Middle frontal gyrus (tissue), 1 donor: ENCODE data around the gene BRD1.
"Not testable (repeated sequence)": the region's sequence is repeated elsewhere in the genome, so short reads cannot be mapped to it uniquely, and the experiment has no call there.

Experiments
- DNase-seq: peaks from one replicate; pipeline ENCODE4 v3.0.0-alpha.2; 2015; ENCODE audit warnings: low spot score; ENCODE audit errors: extremely low spot score

The BRD1 gene

DNA sequence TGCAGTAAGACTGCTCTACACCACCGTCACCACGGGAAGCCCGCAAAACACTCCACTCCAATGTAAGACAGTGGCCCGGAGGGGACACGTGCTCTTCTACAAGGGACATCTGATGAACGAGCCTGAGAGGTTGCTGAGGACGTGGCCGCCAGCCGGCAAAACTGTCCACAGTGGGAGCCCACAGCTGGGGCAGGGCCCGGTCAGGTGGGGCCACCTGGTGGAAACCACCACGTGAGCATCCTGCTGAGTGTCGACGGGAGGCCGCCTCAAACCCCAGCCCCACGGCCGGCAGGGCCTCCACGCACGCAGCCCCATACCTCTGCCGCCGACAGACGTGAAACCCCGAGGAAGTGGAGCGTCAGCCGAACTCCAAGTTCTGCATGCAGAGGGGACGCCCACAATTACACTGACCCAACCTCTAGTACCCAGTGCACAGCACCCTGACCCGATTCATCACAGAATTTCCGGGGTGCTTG is 42.6 kb downstream of the BRD1 start:
- DNase-seq = no peak

DNA sequence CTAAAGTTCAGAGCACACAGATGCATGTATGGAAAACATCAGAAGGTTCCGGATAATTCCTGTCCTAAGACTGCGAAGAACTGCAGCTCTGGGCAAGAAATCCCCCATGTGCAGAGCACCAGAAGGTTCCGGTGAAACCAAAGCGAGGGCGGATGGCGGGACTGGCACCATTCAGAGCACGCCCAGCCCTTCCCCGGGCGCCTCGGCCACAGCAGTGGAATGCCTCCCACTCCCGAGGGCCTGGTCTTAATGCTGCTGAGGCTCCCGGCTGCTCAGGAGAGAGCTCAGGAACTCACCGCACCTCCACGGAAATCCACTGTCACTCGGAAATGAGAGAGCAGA is 43.1 kb downstream of the BRD1 start:
- no peak for DNase-seq

DNA sequence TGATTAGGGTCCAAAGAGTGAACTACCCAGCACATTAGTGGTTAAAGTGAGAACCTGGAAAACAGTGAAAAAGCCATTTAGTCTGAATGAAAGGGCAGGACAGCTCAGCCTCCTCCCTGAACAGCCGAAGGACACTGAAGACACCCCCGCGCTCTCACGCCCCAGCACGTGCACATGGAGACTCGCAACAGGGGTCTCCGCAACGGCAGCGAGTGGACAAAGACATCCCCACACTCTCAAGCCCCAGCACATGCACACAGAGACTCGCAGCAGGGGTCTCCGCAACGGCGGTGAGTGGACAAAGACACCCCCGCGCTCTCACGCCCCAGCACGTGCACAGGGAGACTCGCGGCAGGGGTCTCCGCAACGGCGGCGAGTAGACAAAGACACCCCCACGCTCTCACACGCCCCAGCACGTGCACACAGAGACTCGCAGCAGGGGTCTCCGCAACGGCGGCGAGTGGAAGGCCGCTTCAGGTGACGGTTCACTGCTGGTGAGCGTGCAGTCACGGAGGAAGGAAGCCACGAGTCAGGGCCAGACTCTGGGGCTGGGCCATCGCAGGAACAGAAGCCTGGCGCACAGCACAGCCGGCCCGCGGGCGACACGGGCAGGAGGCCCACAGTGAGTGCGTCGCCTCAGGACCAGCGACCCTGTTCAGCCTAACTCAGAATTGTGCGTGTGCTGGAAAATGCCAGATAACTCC is 43.6 kb downstream of the BRD1 start:
- no peak for DNase-seq

DNA sequence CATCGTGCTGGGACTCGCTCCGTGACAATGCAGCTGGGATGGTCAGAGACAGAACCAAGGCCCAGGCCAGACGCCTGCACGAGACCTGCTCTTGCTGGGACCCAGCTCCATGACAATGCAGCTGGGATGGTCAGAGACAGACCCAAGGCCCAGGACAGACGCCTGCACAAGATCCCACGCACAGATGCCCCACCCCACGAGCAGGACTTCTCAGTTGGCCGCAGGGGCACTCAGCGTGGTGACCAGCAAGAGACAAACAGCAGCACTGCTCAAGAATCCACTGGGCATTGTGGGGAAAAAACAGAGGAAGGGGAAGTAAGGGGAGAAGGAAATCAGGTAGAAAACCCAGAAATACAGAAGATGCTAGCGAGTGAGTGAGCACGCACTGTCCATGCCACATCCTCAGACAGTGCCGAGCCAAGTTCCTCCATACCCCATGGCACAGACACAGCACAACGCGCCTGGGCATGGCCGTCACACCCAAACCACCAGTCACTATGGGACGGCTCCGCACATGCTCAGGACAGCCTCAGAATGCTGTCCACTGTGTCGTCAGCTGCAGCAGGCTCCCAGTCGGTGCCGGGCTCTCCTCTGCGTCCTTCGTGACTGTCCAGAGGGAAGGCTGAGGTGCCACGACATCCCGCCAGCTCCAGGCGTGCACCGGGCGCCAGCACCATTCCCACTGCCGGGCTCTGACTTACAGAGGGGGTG is 44.5 kb downstream of the BRD1 start:
- no peak for DNase-seq

DNA sequence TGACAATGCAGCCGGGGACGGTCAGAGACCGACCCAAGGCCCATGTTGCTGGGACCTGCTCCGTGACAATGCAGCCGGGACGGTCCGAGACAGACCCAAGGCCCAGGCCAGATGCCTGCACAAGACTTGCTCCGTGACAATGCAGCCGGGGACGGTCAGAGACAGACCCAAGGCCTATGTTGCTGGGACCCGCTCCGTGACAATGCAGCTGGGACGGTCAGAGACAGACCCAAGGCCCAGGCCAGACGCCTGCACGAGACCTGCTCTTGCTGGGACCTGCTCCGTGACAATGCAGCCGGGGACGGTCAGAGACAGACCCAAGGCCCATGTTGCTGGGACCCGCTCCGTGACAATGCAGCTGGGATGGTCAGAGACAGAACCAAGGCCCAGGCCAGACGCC is 45.8 kb downstream of the BRD1 start:
- DNase-seq = not testable (repeated sequence)

DNA sequence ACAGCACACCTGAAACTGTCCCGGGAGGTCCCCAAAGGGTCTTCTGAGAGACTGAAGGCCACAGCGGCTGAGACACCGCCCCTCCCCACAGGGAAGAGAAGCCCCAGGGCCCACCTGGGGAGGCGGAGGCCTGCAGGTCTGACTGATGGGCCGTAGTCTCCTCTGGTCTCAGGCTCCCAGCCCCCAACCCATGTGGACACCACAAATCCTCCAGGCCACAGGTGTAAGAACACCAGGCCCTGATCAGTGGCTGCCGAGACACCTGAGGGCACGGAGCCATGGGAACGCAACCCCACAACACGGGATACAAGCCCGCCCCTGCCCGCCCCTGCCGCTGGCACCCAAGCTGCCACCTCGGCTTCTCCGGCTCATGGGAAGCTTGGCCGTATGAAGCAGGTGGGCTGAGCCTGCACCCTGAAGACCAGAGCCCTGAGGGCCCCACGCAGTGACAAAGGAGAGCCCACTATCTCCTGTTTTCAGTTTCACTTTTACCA is 46.3 kb downstream of the BRD1 start:
- no peak for DNase-seq

DNA sequence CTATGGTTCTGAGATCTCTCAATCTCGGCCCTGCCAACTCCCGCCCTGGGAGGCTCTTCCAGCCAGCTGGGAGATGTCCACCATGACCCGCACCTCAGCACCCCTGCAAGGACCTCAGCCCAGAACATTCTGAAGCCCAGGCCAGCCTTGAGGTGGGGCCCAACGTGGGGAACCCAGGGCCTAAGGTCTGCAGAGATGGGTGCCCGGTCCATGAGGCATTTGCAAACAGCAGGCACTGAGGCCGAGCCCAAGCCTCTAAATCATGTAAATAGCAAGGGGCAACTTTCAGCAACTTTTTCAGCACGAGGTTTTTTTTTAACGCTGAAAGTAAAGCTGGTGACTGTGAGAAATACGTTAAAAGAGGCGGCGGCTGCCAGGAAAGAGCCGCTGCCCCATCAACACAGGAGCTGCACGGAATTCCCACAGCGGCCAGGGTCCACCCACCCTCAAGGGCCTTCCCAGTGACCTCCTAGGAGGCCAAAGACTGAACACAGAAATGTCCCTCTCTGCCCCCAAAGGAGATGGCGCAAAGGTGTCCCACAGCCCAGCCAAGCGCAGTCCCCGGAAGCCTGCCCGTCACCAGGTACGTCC is 46.9 kb downstream of the BRD1 start:
- no peak for DNase-seq

DNA sequence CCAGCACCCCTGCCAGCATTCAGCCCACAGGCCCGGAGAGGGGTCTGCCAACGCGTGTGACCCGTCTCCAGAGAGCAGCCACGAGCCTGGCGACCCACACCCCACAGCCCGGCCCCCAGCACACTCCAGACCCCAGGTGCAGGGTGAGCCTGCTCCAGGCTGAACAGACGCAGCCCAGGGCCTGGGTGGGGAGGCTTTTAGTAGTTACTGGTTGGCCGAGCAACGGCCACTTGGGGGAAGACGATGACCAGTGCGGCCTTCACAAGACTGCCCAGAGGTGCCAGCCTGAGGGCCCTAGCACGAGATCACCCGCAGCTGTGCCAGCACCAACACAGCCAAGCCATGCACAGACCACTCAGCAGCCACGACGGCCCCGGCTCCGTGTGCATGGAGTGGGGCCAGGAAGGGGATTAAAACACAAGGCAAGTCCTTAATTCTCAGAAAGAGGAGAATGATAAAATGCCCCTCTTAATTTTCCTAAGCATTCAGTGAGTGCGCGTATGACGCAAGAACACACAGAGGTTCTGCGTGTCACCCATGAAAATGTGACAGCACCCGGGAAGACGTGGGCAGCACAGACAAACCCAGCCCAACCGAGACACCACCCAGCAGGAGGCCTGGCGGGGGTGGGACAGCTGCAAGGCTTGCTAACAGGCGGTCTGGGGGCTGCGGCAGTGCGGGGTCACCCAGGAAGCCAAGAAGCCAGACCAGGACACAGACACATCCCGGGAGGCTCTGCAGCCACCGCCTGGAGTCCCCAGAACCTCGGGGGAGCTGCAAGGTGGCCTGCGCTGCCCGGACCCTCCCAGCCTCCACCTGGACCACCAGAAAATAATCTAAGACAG is 47.6 kb downstream of the BRD1 start:
- peak; percentile 34 for DNase-seq

DNA sequence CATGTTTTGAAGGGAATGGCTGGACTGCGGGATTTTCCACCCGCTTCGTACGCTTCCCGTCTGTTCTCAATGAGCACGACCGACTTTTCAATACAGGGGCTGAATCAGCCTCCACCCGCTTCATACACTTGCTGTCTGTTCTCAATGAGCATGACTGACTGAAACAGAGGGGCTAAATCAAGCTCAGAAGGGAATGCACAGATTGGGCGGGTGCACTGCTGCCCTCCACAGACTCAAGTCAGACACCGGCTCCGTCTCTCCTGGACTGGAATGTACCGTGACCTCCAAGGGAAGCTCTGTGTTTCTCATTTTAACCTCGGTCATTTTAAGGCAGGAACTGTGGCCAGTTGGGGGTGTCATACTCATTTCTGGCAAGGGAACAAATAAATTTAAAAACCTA is 48.5 kb downstream of the BRD1 start:
- DNase-seq = no peak

DNA sequence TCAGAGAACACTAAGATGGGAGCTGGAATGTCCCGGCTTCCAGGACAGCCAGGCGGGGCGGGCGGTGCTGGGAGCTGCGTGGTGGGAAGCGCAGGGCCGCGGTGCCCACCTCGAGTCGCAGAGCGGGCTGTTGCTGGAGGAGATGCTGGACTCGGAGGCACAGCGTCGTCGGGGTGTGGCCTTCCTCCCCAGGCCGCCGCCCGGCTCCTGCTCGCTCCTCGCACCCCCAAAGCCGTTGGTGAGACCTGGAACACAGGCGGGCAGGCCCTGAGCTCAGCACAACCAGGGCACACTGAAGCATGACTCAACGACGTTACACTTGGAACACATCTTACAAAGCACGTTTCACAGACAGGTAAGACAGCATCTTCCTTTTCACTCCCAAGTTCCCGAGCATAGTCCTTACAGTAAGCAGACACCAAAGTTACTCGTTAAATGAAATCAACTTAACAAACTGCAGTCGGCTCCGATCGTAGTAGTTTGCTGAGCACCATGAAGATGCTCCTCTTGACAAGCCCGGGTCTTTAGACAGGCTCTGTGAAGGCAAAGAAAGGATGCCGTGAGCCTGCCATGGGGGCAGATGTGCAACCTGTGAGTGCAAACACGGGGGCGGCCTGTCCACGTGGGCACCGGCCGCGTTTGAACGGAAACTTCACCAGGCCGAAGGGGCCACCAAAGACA is 50.0 kb downstream of the BRD1 start:
- no peak for DNase-seq

DNA sequence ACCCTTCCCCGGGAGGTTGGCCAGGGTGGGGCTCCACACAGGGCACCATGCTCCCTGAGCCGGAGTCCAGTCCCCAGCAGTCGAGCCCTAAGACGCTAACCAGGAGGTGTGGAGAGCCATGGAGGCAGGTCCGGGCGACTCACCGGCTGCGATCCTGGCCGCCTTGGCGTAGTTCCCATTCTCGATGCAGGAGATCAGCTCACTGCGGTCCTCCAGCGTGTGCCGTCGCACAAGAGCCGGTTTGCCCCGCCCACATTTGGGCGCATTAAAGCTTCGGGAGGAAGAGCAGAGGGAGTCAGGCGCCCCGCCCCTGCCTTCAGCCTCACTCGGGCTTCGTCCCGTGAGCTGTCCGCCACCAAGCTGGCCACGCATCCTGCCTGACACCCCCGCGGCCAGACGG is 50.8 kb downstream of the BRD1 start:
- DNase-seq = no peak

DNA sequence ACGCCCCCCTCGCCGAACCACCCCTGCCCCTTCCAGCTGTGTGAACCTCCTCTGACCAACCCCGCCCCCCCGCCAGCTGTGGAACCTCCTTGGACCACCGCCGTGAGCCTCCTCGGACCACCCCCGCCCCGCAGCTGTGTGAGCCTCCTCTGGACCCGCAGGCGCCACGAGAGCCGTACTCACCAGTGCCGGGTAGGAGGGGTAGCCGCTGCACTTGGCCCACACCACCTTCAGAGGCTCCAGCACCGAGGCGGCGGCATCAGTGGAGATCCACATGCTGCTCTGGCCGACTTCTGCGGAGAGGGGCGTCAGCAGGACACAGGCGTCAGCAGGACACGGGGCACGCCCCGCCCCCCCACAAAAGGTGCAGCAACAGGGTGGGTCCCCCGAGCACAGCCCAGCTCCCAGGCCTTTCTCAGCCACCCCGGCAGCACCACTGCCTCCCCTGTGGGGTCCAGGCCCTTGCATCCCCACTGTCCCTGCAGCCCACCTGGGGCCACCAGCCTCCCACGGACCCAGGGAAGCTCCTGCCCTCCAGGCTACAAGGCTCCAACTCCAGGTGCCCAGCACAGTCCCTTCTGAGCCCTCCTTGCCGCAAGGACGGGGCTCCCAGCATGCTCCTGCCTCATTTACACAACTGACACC is 51.7 kb downstream of the BRD1 start:
- no peak for DNase-seq

DNA sequence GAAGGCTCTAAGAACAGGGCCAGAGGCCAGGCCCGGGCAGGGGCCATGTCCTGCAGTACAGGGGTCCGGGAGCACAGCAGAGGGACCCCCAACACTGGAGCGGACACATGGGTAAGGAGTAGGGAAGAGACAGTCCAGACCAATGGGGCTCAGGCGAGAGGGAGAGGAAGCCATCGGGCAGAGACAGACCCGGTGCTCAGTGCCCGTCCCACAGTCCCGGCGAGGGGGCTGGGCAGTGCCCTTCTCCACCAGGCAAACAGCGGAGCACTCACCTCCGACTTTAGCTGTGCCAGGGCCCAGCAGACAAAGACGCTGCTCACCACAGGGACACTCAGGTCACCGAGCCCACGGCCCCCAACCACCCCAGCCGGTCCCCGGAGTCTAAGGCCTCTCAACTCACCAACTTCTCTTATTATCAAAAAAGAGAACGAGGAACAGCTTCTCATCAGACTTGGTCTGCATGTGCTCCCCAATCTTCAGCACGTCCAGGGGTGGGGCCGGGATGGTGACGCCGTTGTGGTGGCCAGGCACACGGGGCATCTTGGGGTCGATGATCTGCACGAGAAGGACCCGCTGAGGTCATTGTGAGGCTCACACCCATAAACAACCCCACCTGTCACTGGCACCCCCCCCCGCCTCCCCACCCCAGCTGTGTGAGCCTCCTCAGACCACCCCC is 52.3 kb downstream of the BRD1 start:
- no peak for DNase-seq

DNA sequence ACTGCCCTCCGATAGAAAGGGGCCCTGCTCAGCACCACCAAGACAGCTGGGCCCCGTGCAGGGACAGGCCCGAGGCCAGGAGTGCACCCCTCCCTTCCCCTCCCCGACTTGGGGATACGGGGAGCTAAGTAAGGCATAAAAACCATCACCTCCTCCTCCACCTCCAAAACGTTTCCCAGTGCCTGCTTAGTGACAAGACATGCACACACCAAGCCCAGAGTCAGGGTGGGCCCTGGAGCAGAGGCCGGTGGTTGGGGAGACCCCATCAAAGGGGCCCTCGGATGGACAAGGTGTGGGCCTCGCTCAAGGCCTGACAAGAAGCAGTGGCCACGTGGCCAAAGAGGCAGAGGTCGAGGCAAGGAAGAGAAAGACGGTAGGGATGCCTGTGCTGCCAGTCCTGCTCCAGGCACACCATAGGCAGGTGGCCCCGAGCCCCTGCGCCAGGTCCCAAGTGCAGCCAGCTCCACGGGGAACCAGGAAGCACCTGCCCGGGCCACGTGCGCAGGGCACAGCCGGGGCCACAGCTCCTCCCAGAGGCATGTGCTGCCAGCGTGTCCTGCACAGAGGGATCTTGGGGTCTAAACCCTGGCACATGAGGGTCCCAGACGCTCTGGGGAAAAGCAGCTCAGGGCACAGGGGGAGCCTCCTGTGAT is 53.0 kb downstream of the BRD1 start:
- no peak for DNase-seq

DNA sequence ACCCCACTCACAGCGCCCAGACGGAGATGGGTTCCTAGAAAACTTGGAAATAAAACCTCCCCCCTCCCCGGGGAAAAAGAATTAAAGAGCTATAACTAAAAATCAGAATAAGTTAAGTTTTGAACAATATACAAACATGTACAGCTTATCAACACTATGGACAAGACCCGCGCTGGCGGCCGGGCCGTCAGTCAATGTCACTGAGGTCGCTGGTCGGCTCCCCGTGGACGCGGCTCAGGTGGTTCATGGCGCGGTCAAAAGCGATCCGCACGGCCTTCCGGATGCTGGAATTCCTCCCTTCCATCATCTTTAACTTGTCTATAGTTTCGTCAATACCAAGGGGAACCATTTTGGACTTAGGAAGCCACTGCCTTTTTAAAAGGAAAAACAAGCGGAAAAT is 53.6 kb downstream of the BRD1 start:
- DNase-seq = no peak

DNA sequence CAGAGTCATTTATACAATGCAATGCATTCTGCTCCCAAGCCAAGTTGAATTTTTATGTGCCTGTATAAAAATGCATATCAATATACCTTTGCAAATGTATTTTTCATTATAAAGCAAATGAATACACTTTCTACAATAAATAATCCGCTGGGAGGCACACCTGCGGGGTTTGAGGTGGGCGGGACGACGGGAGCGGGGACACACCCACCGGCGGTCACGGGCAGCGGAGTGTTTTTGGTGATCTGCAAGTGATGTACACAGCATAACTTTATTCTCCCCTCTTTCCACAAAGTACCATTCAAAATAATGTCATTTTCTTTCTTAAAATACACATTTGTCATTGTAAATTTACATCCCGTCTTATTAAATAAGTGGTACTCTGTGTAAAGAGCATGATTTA is 54.1 kb downstream of the BRD1 start:
- DNase-seq = no peak

DNA sequence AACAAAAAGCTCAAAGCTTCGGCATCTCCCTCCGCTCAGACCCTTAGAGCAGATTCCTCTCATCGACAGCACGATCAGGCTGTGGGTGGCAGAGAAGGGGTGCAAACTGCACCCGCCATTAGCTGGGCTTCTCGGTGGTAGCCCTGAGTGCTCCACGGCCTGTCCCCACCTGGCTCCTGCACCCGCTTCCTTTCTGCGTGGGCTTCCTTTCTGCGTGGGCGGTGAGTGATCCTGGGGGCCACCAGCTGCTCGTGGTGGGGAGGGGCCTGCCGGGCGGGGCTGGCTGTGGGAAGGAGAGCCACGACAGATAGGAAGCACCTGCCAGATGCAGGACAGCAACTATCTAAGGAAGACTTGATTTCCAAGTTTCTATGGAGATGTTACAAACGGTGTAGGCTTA is 55.0 kb downstream of the BRD1 start:
- no peak for DNase-seq

DNA sequence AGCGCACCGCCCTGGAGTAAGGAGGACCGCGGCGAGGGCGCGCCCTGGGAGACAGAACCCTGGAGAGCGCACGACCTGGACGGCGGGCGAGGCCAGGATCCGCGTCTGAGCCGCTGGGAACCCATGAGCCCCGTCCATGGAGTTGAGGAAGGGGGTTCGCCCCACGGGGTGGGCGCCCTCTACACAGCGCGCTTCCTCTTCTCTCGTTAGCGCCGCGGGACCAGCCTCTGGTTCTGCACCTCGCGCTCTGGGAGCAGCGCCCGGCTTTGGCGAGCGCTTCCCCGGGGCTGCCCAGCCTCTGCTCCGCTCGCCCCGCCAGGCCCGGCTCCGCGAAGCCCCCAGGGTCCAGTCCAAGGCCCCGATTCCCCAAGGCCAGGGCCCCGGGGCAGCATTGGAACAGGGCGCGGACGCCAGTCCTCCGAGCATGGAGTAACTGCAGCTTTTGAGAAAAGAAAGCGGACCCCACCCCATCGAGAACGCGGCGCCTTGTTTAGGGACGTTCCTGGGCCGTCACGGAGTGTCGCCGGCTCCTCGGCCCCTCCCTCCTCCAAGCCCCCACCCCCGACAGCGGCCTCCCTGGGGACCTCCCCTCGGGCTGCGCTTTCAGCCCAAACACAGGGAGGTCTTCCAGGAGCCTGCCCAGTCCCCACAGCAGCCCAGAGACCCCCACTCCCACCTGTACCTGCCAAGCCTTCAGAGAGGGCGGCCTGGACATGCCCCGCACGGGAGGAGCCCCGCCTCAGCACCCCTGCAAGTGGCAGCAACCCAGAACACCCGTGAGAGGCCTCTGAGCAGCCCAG is 56.2 kb downstream of the BRD1 start:
- no peak for DNase-seq
